Testis (tissue), 3 donors: ENCODE data around the gene KDM7A. TPM values are rescaled to one million over a fixed set of nuclear protein-coding genes. Genes with fewer than 3 reads are reported as not detected.

ENCODE experiments used
- DNase-seq: peaks from one replicate; pipeline ENCODE4 v3.0.0-alpha.2; 2019
- H3K27ac ChIP-seq, 2 donors: fragments of 200-600 bp; sonication (generic); one replicate each; pipeline ENCODE4 v1.5.1; 2019
- H3K27me3 ChIP-seq: fragments of 200-600 bp; sonication (generic); one replicate; pipeline ENCODE4 v1.5.1; 2019
- H3K36me3 ChIP-seq: fragments of 200-600 bp; sonication (generic); one replicate; pipeline ENCODE4 v1.5.1; 2017; ENCODE audit warnings: low read depth; ENCODE audit errors: missing control alignments
- H3K4me1 ChIP-seq: fragments of 200-600 bp; sonication (generic); one replicate; pipeline ENCODE4 v1.5.1; 2019
- H3K4me3 ChIP-seq, 2 donors: fragments of 200-600 bp; sonication (generic); one replicate each; pipeline ENCODE4 v1.5.1; 2017 to 2019
- H3K9me3 ChIP-seq: fragments of 200-600 bp; sonication (generic); one replicate; pipeline ENCODE4 v1.5.1; 2017
- POLR2A ChIP-seq: fragments of 450-650 bp; IDR thresholded peaks from one replicate; pipeline ENCODE4 v1.6.1; 2017; ENCODE audit warnings: antibody characterized with exemption, mild to moderate bottlenecking, moderate library complexity
- WGBS, 2 donors: methylation state at CpG; one replicate each; pipeline ENCODE4 v1.1.5; 2018; 5-methylcytosine and 5-hydroxymethylcytosine counted together
- intact Hi-C: fragments of 100-400 bp; cut with DNase I; formaldehyde crosslinking; loops from one replicate; pipeline ENCODE4 v1.15.1; 2023; ENCODE audit warnings: low total_unique reads
- polyA plus RNA-seq: library from polyadenylated mRNA; stranded (reverse); fragments of 350-450 nt; fragmentation: Illumina TruSeq; extraction: RNeasy Lipid Tissue Mini Kit (QIAGEN cat#74804); gene quantifications from one replicate; pipeline ENCODE4 v1.2.3, GENCODE V29; 2014; ENCODE audit warnings: low read depth, low replicate concordance; ENCODE audit not compliant: insufficient read depth
- total RNA-seq, 2 donors: library from RNA; depleted of rRNA; stranded (reverse); fragments of >200 nt; gene quantifications; one replicate each; pipeline ENCODE4 v1.2.3, GENCODE V29; 2016
- TF ChIP-seq, protein P1 (sequence below), 3 experiments: fragments of 450-650 bp in 2 of 3; fragments of 200-600 bp in 1 of 3; sonication (generic) in 1 of 3; IDR thresholded peaks; one replicate each; pipeline ENCODE4 v1.5.1; 2016 to 2019; ENCODE audit warnings: antibody characterized with exemption in 3 of 3, mild to moderate bottlenecking in 2 of 3, moderate library complexity in 1 of 3

KDM7A gene
- total and polyA plus RNA-seq, 3 donors from 2014 or later = 24.1 to 33.6 (median 24.7) TPM

DNA sequence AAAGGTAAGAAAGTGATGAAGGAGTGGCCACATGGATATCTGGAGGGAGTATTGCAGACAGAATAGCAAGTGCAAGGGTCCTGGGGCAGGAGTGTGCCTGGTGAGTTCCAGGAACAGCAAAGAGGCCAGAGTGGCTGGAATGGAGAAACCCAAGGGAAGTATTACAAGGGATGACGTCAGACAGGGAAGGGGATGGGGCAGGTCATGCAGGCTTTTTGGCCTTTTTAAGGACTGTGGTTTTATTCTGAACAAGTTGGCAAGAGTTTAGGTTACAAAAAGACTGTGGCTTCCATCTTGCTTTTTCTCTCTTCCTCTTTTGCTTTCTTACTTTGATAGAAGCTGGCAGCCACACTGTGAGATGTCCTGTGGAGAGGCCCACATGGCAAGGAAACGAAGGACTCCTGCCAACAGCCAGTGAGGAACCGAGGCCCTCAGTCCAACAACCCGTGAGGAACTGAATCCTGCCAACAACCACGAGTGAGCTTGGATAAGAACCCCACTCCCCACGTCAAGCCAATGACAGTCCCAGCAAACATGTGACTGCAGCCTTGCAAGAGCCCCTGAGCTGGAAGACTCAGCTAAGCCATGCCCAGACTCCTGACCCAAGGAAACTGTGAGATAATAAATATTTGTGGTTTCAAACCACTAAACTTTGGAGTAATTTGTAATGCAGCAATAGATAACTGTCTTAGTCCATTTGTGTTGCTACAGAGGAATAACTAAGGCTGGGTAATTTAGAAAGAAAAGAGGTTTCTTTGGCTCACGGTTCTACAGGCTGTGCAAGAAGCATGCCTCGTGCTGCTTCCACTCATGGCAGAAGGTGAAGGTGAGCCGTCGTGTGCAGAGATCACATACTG lies 19.8 kb upstream of the KDM7A start:
- no peak for DNase-seq
- TF ChIP-seq, protein P1, sequence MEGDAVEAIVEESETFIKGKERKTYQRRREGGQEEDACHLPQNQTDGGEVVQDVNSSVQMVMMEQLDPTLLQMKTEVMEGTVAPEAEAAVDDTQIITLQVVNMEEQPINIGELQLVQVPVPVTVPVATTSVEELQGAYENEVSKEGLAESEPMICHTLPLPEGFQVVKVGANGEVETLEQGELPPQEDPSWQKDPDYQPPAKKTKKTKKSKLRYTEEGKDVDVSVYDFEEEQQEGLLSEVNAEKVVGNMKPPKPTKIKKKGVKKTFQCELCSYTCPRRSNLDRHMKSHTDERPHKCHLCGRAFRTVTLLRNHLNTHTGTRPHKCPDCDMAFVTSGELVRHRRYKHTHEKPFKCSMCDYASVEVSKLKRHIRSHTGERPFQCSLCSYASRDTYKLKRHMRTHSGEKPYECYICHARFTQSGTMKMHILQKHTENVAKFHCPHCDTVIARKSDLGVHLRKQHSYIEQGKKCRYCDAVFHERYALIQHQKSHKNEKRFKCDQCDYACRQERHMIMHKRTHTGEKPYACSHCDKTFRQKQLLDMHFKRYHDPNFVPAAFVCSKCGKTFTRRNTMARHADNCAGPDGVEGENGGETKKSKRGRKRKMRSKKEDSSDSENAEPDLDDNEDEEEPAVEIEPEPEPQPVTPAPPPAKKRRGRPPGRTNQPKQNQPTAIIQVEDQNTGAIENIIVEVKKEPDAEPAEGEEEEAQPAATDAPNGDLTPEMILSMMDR (IDR thresholded peaks at IDR 0.05) = no peak
- TF ChIP-seq POLR2A = no peak
- WGBS, 2 donors = 70 to 76% methylated on average over 10 of the region's 10 CpGs
- Histone ChIP-seq H3K27me3 (no peaks in the 10 kb centered on the region), H3K4me3 (no peak overlapping the region), H3K9me3 (no peaks in the 10 kb centered on the region), H3K36me3 (no peaks in the 10 kb centered on the region), H3K4me1 (no peaks in the 10 kb centered on the region), H3K27ac (no peak overlapping the region)
- intact Hi-C loops = no loop called here

DNA sequence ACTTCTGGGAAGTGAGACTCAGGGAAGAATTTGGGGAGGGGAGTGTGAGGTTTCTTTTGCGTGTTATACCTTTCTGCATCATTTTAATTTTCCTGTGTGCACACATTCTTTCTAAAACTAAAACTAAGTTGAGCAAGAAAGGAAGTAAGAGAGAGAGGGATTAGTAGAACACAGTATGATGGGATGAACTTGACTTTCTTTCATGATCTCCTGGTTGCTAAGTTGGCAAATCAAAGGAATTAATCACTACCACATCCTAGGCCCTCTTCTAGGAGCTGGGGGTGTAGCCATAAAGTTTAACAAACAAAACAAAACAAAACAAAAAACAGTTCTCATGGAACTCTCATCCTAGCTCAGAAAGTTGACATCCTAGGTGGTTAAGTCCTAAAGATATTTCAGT lies 19.1 kb upstream of the KDM7A start:
- intact Hi-C loops = no loop called here
- Histone ChIP-seq H3K27ac (no peak overlapping the region), H3K4me3 (no peak overlapping the region), H3K4me1 (no peaks in the 10 kb centered on the region), H3K9me3 (no peaks in the 10 kb centered on the region), H3K36me3 (no peaks in the 10 kb centered on the region), H3K27me3 (no peaks in the 10 kb centered on the region)
- 91 to 95% methylated on average over 1 of the region's 1 CpG for WGBS, 2 donors
- no peak for DNase-seq
- TF ChIP-seq POLR2A = no peak
- TF ChIP-seq, protein P1 (IDR thresholded peaks at IDR 0.05) = no peak

DNA sequence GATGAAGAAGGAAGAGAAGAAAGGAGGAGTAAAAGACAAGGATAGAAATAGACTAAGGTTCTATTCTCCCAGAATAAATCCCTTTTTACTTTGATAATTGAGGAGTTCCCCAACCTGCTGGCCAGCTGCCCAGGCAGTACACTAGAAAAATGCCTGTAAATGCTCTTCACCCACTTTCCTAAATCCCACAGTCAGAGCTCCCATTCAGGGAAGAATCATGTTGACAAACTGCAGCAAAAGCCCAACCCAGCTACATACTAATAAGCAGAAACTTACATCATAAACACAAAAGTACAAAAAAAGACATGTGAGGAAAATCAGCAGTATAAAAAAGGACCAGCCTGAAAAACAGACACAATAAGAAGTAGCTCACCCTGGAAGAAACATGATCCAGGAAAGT lies 15.8 kb upstream of the KDM7A start:
- no peaks in the 10 kb centered on the region for H3K36me3 ChIP-seq
- DNase-seq = no peak
- TF ChIP-seq, protein P1 (IDR thresholded peaks at IDR 0.05) = no peak
- TF ChIP-seq POLR2A = no peak
- H3K27ac ChIP-seq = no peak overlapping the region
- H3K4me1 ChIP-seq = no peaks in the 10 kb centered on the region
- intact Hi-C loops = no loop called here
- H3K27me3 ChIP-seq = no peaks in the 10 kb centered on the region
- H3K9me3 ChIP-seq = no peaks in the 10 kb centered on the region
- H3K4me3 ChIP-seq = no peak overlapping the region

DNA sequence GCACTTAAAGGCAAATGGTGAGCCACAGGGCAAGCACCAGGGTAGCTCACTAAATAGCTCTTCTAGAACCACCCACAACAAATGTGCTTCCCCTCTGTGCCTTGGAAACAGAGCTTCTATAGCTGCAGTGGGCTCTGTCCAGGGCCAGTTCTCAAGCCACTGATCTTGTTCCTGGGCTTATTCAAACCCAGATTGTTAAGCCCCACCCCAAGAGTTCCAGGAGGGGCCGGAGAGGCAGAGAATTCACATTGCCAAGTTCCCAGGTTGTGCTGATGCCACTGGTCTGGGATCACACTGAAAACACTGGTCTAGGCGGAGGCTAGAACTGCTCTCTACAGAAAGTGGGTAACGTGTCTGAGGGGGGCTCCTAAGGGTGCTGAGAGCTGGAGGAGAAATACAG lies 15.4 kb upstream of the KDM7A start:
- no peak overlapping the region for H3K27ac ChIP-seq
- no peaks in the 10 kb centered on the region for H3K27me3 ChIP-seq
- no peaks in the 10 kb centered on the region for H3K9me3 ChIP-seq
- H3K4me3 ChIP-seq = no peak overlapping the region
- H3K36me3 ChIP-seq = no peaks in the 10 kb centered on the region
- no peak for TF ChIP-seq POLR2A
- TF ChIP-seq, protein P1 (IDR thresholded peaks at IDR 0.05) = no peak
- intact Hi-C loops = no loop called here
- WGBS, 2 donors = 76 to 84% methylated on average over 3 of the region's 3 CpGs
- no peak for DNase-seq
- H3K4me1 ChIP-seq = no peaks in the 10 kb centered on the region

DNA sequence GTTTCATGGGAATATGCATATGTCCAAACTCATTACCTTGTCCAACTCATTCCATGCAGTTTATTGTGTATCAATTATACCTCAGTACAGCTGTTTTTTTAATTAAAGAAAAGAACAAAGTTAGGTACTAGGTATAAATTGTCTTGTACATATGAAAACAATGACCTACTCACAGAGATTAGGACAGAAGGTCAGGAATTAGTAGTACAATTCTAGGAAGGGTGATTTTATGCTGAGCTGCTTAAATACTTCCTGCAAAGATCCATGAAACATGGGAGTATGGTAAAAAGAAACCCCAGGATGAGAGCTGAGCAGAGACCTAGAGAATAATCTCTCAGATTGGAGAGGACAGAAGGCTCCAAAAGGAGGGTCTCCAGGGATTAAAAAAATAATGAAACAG lies 13.8 kb upstream of the KDM7A start:
- intact Hi-C loops = no loop called here
- Histone ChIP-seq H3K36me3 (no peaks in the 10 kb centered on the region), H3K4me3 (no peak overlapping the region), H3K4me1 (no peaks in the 10 kb centered on the region), H3K27me3 (no peaks in the 10 kb centered on the region), H3K9me3 (no peaks in the 10 kb centered on the region), H3K27ac (no peak overlapping the region)
- TF ChIP-seq, protein P1 (IDR thresholded peaks at IDR 0.05) = no peak
- no peak for TF ChIP-seq POLR2A
- DNase-seq = no peak
